SW 1271 (cell line): ENCODE data around the gene LIN54.
"Not testable (repeated sequence)": the region's sequence is repeated elsewhere in the genome, so short reads cannot be mapped to it uniquely, and the experiment has no call there.

Experiments used
- DNase-seq, 2 experiments: peaks; one replicate each; lab custom pipeline; 2025; lab: John Stamatoyannopoulos, UW

The LIN54 gene

GRCh38 chr4:83012200-83012686 lies 1.6 kb upstream of the LIN54 start:
- DNase-seq, result no peak

GRCh38 chr4:83011689-83012199 lies 1.1 kb upstream of the LIN54 start:
- DNase-seq, result no peak

- peak in 1 of 2 experiments; percentile 33 for DNase-seq
Observed at GRCh38 chr4:83010111-83010521, 507 bp downstream of the LIN54 start.

GRCh38 chr4:83009529-83009928 lies 1.1 kb downstream of the LIN54 start:
- no peak for DNase-seq

GRCh38 chr4:83003044-83003791 lies 7.4 kb downstream of the LIN54 start:
- DNase-seq, result not testable (repeated sequence)

- no peak for DNase-seq
Observed at GRCh38 chr4:83002329-83002728, 8.3 kb downstream of the LIN54 start.

- no peak for DNase-seq
Observed at GRCh38 chr4:82998898-82999297, 11.7 kb downstream of the LIN54 start.

- no peak for DNase-seq
Observed at GRCh38 chr4:82994834-82995233, 15.8 kb downstream of the LIN54 start.

GRCh38 chr4:82989575-82990429 lies 20.8 kb downstream of the LIN54 start:
- no peak for DNase-seq

- no peak for DNase-seq
Observed at GRCh38 chr4:82988323-82988832, 22.2 kb downstream of the LIN54 start.

GRCh38 chr4:82987519-82987918 lies 23.1 kb downstream of the LIN54 start:
- DNase-seq, result not testable (repeated sequence)

GRCh38 chr4:82984459-82984858 lies 26.2 kb downstream of the LIN54 start:
- peak in 1 of 2 experiments; percentile 16 for DNase-seq

GRCh38 chr4:82983444-82983843 lies 27.2 kb downstream of the LIN54 start:
- DNase-seq, result no peak

- DNase-seq, result no peak
Observed at GRCh38 chr4:82981138-82981537, 29.5 kb downstream of the LIN54 start.

GRCh38 chr4:82975792-82976191 lies 34.8 kb downstream of the LIN54 start:
- no peak for DNase-seq

GRCh38 chr4:82969414-82969813 lies 41.2 kb downstream of the LIN54 start:
- DNase-seq, result no peak

GRCh38 chr4:82968972-82969371 lies 41.7 kb downstream of the LIN54 start:
- no peak for DNase-seq

- DNase-seq, result no peak
Observed at GRCh38 chr4:82965763-82966162, 44.9 kb downstream of the LIN54 start.

GRCh38 chr4:82957045-82957444 lies 53.6 kb downstream of the LIN54 start:
- DNase-seq, result no peak

GRCh38 chr4:82954212-82954611 lies 56.4 kb downstream of the LIN54 start:
- DNase-seq, result no peak

- DNase-seq, result no peak
Observed at GRCh38 chr4:82951196-82951595, 59.4 kb downstream of the LIN54 start.

GRCh38 chr4:82948647-82949204 lies 61.9 kb downstream of the LIN54 start:
- DNase-seq, result no peak
